Activated CD4-positive, alpha-beta T cell treated with anti-CD3 and anti-CD28 coated beads, Interleukin-2, amount 10 ng/mL, durations not matched to agents 7 days and 5 days (primary cell): ENCODE results near the gene PCDHGA1. TPM values are rescaled to one million over a fixed set of nuclear protein-coding genes. Genes with fewer than 3 reads are reported as not detected.
A peak's percentile ranks its signal among the peaks of the same experiment; 100 is the strongest.

Experiments used
- CTCF ChIA-PET: fragments of 350-600 bp; sonication (Branson Sonifier 250); formaldehyde crosslinking; loops from one replicate; lab custom pipeline; 2021; ENCODE audit warnings: antibody characterized with exemption; lab: Charles Lee
- POLR2A ChIA-PET: fragments of 350-600 bp; sonication (Branson Sonifier 250); formaldehyde crosslinking; loops from one replicate; lab custom pipeline; 2021; ENCODE audit warnings: antibody characterized with exemption; lab: Charles Lee
- DNase-seq: peaks from one replicate; pipeline ENCODE4 v3.0.0-alpha.2; 2020
- H3K27ac Mint-ChIP-seq: one replicate; pipeline ENCODE4 v1.8.0; 2021; ENCODE audit warnings: mild to moderate bottlenecking, moderate library complexity, mixed read lengths
- H3K27me3 Mint-ChIP-seq: one replicate; pipeline ENCODE4 v1.8.0; 2021; ENCODE audit warnings: mixed read lengths
- H3K36me3 Mint-ChIP-seq: one replicate; pipeline ENCODE4 v1.8.0; 2021; ENCODE audit warnings: low read depth, mixed read lengths
- H3K4me1 Mint-ChIP-seq: one replicate; pipeline ENCODE4 v1.8.0; 2021; ENCODE audit warnings: mixed read lengths
- H3K4me3 Mint-ChIP-seq: one replicate; pipeline ENCODE4 v1.8.0; 2021; ENCODE audit warnings: mild to moderate bottlenecking, moderate library complexity, mixed read lengths
- H3K9me3 Mint-ChIP-seq: one replicate; pipeline ENCODE4 v1.8.0; 2021; ENCODE audit warnings: mixed read lengths
- total RNA-seq, 2 experiments: library from RNA; stranded (reverse); gene quantifications; one replicate each; pipeline ENCODE4 v1.2.3, GENCODE V29; 2021

The PCDHGA1 gene
- total RNA-seq, 2 experiments from 2014 or later, result 0.04 to 0.05 TPM

- no peak overlapping the region for H3K27ac Mint-ChIP-seq
- POLR2A ChIA-PET, result no interaction called here
These were observed 135.0 kb downstream of the PCDHGA1 start for GRCh38 chr5:141465351-141465750.

GRCh38 chr5:141475625-141476131, 145.4 kb downstream of the PCDHGA1 start, which contains the start of gene PCDHGC3:
Gene PCDHGC3, plus strand, starts transcription at chr5:141475966. Its CDS starts 151 bp downstream, at chr5:141476117.
- CTCF ChIA-PET, result interaction anchor here (0.7 to 2.4 kb wide), 6 partner anchors 10 to 57 kb away, joined by 3 to 6 read pairs (median 4); partner anchors contain the start of gene PCDHGC4
- peaks cover 19% of the 10 kb centered on the region for H3K4me1 Mint-ChIP-seq
- peak within 1 kb of the TSS; percentile 46 for H3K27ac Mint-ChIP-seq
- H3K9me3 Mint-ChIP-seq, result no peaks in the 10 kb centered on the region
- peaks cover 7% of the 10 kb centered on the region for H3K36me3 Mint-ChIP-seq
- peak within 1 kb of the TSS; percentile 69 for H3K4me3 Mint-ChIP-seq
- DNase-seq, result no peak
- peaks cover 66% of the 10 kb centered on the region for H3K27me3 Mint-ChIP-seq
- POLR2A ChIA-PET, result no interaction called here

More at GRCh38 chr5:141465351-141465750, 135.0 kb downstream of the PCDHGA1 start:
- no peak overlapping the region for H3K4me3 Mint-ChIP-seq
- H3K36me3 Mint-ChIP-seq, result no peaks in the 10 kb centered on the region
- CTCF ChIA-PET, result interaction anchor here (1.1 kb wide), 1 partner anchor 68 kb away, joined by 3 read pairs; the partner anchor contains the start of gene PCDHGB5
- H3K4me1 Mint-ChIP-seq, result no peaks in the 10 kb centered on the region
- H3K27me3 Mint-ChIP-seq, result peaks cover 10% of the 10 kb centered on the region
- no peak for DNase-seq
- H3K9me3 Mint-ChIP-seq, result no peaks in the 10 kb centered on the region

GRCh38 chr5:141476132-141476911, 146.0 kb downstream of the PCDHGA1 start:
- no peak for DNase-seq
- Mint-ChIP-seq H3K4me1 (peaks cover 19% of the 10 kb centered on the region), H3K36me3 (peaks cover 7% of the 10 kb centered on the region), H3K9me3 (no peaks in the 10 kb centered on the region), H3K27ac (peak overlapping the region; percentile 46), H3K27me3 (peaks cover 68% of the 10 kb centered on the region), H3K4me3 (peak overlapping the region; percentile 69)
- POLR2A ChIA-PET, result no interaction called here
- CTCF ChIA-PET, result interaction anchor here (0.7 to 2.4 kb wide), 3 partner anchors 9 to 17 kb away, joined by 3 to 6 read pairs (median 3); partner anchors contain the start of gene PCDHGC4

- H3K4me3 Mint-ChIP-seq, result peak overlapping the region; percentile 44
- H3K36me3 Mint-ChIP-seq, result peaks cover 7% of the 10 kb centered on the region
- H3K4me1 Mint-ChIP-seq, result peaks cover 19% of the 10 kb centered on the region
- ChIA-PET POLR2A (no interaction called here), CTCF (interaction anchor here (2.4 kb wide), 1 partner anchor 8 kb away, joined by 6 read pairs; the partner anchor contains the start of gene PCDHGC4)
- H3K27ac Mint-ChIP-seq, result peak overlapping the region; percentile 19
- H3K9me3 Mint-ChIP-seq, result no peaks in the 10 kb centered on the region
- peaks cover 70% of the 10 kb centered on the region for H3K27me3 Mint-ChIP-seq
- DNase-seq, result no peak
These were observed 146.8 kb downstream of the PCDHGA1 start for GRCh38 chr5:141477044-141477575.

- Mint-ChIP-seq H3K36me3 (peaks cover 7% of the 10 kb centered on the region), H3K9me3 (no peaks in the 10 kb centered on the region), H3K4me3 (no peak overlapping the region), H3K27me3 (peaks cover 77% of the 10 kb centered on the region), H3K27ac (no peak overlapping the region), H3K4me1 (peaks cover 19% of the 10 kb centered on the region)
- POLR2A ChIA-PET, result no interaction called here
- CTCF ChIA-PET, result interaction anchor here (0.6 to 0.9 kb wide), 2 partner anchors 25 to 28 kb away, joined by 4 to 6 read pairs; no protein-coding TSS in a partner anchor
- no peak for DNase-seq
These were observed 147.5 kb downstream of the PCDHGA1 start for GRCh38 chr5:141477815-141478214.

GRCh38 chr5:141478321-141478945, 148.1 kb downstream of the PCDHGA1 start:
- Mint-ChIP-seq H3K4me3 (no peak overlapping the region), H3K4me1 (peaks cover 19% of the 10 kb centered on the region), H3K27ac (no peak overlapping the region), H3K36me3 (peaks cover 7% of the 10 kb centered on the region), H3K9me3 (no peaks in the 10 kb centered on the region), H3K27me3 (peaks cover 82% of the 10 kb centered on the region)
- CTCF ChIA-PET, result interaction anchor here (0.6 to 0.9 kb wide), 2 partner anchors 24 to 28 kb away, joined by 4 to 6 read pairs; no protein-coding TSS in a partner anchor
- POLR2A ChIA-PET, result no interaction called here
- no peak for DNase-seq

GRCh38 chr5:141479776-141480175, 149.5 kb downstream of the PCDHGA1 start:
- H3K4me1 Mint-ChIP-seq, result peaks cover 19% of the 10 kb centered on the region
- no peak overlapping the region for H3K4me3 Mint-ChIP-seq
- DNase-seq, result no peak
- CTCF ChIA-PET, result interaction anchor here (1.1 kb wide), 2 partner anchors 9 to 59 kb away, joined by 3 to 4 read pairs; partner anchors contain the start of gene PCDHGA11
- peaks cover 82% of the 10 kb centered on the region for H3K27me3 Mint-ChIP-seq
- no peak overlapping the region for H3K27ac Mint-ChIP-seq
- H3K9me3 Mint-ChIP-seq, result no peaks in the 10 kb centered on the region
- peaks cover 7% of the 10 kb centered on the region for H3K36me3 Mint-ChIP-seq
- POLR2A ChIA-PET, result no interaction called here

GRCh38 chr5:141483902-141484301, 153.6 kb downstream of the PCDHGA1 start:
- no peaks in the 10 kb centered on the region for H3K4me1 Mint-ChIP-seq
- DNase-seq, result no peak
- H3K27ac Mint-ChIP-seq, result no peak overlapping the region
- H3K4me3 Mint-ChIP-seq, result no peak overlapping the region
- H3K36me3 Mint-ChIP-seq, result no peaks in the 10 kb centered on the region
- CTCF ChIA-PET, result interaction anchor here (0.6 kb wide), 4 partner anchors 62 to 744 kb away, joined by 3 read pairs; no protein-coding TSS in a partner anchor
- H3K27me3 Mint-ChIP-seq, result peaks cover 73% of the 10 kb centered on the region
- H3K9me3 Mint-ChIP-seq, result no peaks in the 10 kb centered on the region
- POLR2A ChIA-PET, result no interaction called here

GRCh38 chr5:141484310-141484640, 154.0 kb downstream of the PCDHGA1 start:
- ChIA-PET CTCF (interaction anchor here (0.6 kb wide), 1 partner anchor 149 kb away, joined by 3 read pairs; no protein-coding TSS in a partner anchor), POLR2A (no interaction called here)
- peaks cover 74% of the 10 kb centered on the region for H3K27me3 Mint-ChIP-seq
- no peaks in the 10 kb centered on the region for H3K4me1 Mint-ChIP-seq
- H3K9me3 Mint-ChIP-seq, result no peaks in the 10 kb centered on the region
- no peaks in the 10 kb centered on the region for H3K36me3 Mint-ChIP-seq
- H3K27ac Mint-ChIP-seq, result no peak overlapping the region
- DNase-seq, result no peak
- H3K4me3 Mint-ChIP-seq, result no peak overlapping the region

- Mint-ChIP-seq H3K9me3 (no peaks in the 10 kb centered on the region), H3K4me3 (no peak within 1 kb of the TSS), H3K4me1 (no peaks in the 10 kb centered on the region), H3K36me3 (no peaks in the 10 kb centered on the region), H3K27me3 (peaks cover 73% of the 10 kb centered on the region), H3K27ac (no peak within 1 kb of the TSS)
- no peak for DNase-seq
- CTCF ChIA-PET, result interaction anchor here (0.9 to 1.9 kb wide), 4 partner anchors 9 to 28 kb away, joined by 3 to 6 read pairs (median 4); partner anchors contain the start of gene PCDHGC3
- POLR2A ChIA-PET, result no interaction called here
These were observed 154.5 kb downstream of the PCDHGA1 start, which contains the start of gene PCDHGC4 for GRCh38 chr5:141484641-141485311. Gene PCDHGC4, plus strand, starts transcription at chr5:141485030. Its CDS starts 144 bp downstream, at chr5:141485174.

- no peaks in the 10 kb centered on the region for H3K36me3 Mint-ChIP-seq
- ChIA-PET CTCF (interaction anchor here (0.9 to 1.9 kb wide), 4 partner anchors 10 to 27 kb away, joined by 3 to 6 read pairs (median 4); partner anchors contain the start of gene PCDHGC3), POLR2A (no interaction called here)
- no peaks in the 10 kb centered on the region for H3K4me1 Mint-ChIP-seq
- no peak overlapping the region for H3K27ac Mint-ChIP-seq
- no peak for DNase-seq
- no peak overlapping the region for H3K4me3 Mint-ChIP-seq
- H3K27me3 Mint-ChIP-seq, result peaks cover 73% of the 10 kb centered on the region
- no peaks in the 10 kb centered on the region for H3K9me3 Mint-ChIP-seq
These were observed 155.2 kb downstream of the PCDHGA1 start for GRCh38 chr5:141485321-141486055.
